OCI-M2 (cell line): ENCODE measurements around the gene KDM2A.

Experiments used
- DNase-seq: peaks from one replicate; lab custom pipeline; 2025; ENCODE audit not compliant: unreplicated experiment; lab: John Stamatoyannopoulos, UW

Gene KDM2A

GRCh38 chr11:67118801-67119584 lies at the start of gene KDM2A:
KDM2A (plus strand) TSS chr11:67119263; CDS start chr11:67121317, 2,054 bp downstream.
- DNase-seq, result no peak

DNA sequence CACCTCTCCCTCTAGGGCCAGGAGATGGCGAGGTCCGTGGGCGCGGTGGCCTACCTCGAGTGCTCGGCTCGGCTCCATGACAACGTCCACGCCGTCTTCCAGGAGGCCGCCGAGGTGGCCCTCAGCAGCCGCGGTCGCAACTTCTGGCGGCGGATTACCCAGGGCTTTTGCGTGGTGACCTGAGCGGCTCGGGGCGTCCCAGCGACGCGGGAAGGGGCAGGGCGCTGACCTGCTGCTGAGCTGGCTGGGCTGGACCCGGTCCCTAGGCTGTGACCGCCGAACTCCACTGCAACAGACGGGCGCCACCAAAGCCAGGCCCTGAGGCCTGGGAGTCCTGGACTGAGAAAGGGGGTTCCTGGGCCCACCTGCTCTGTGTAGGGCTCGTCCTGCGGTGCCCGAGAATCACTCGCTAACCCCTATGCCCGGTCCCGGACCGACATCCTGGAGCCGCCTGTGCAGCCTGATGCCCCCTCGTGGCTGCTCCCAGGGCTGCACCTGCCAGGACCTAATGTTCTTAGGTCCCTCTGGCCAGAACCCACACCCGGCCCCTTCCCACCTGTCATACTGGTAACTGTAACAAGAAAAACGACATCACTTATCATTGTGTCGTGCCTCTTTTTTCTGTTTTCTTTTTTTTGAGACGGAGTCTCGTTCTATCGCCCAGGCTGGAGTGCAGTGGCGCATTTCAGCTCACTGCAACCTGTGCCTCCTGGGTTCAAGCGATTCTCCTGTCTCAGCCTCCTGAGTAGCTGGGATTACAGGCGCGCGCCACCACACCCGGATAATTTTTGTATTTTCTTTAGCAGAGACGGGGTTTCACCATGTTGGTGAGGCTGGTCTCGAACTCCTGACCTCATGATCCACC lies 47.4 kb upstream of the KDM2A start:
- no peak for DNase-seq

GRCh38 chr11:67072295-67072694 lies 46.8 kb upstream of the KDM2A start:
- no peak for DNase-seq

- no peak for DNase-seq
These were observed 45.2 kb upstream of the KDM2A start for GRCh38 chr11:67073908-67074307.

DNA sequence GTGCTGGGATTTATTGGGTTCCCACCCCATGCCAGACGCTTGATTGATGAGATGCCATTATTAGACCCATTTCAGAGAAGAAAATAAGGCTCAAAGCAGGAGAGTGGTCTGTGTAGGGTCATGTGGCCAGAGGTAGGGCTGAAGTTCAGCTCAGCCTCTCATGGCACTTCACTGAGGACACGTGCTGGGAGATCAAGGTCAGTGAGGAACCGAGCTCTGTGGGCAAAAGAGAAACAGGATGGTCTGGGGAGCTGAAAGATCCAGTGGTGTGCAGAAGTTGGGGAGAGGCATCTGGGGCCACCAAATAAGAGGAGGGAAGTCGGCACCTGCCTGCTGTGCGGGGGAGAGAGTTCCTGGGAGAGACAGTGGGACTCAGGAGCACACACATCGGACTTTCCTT lies 42.9 kb upstream of the KDM2A start:
- DNase-seq, result no peak

DNA sequence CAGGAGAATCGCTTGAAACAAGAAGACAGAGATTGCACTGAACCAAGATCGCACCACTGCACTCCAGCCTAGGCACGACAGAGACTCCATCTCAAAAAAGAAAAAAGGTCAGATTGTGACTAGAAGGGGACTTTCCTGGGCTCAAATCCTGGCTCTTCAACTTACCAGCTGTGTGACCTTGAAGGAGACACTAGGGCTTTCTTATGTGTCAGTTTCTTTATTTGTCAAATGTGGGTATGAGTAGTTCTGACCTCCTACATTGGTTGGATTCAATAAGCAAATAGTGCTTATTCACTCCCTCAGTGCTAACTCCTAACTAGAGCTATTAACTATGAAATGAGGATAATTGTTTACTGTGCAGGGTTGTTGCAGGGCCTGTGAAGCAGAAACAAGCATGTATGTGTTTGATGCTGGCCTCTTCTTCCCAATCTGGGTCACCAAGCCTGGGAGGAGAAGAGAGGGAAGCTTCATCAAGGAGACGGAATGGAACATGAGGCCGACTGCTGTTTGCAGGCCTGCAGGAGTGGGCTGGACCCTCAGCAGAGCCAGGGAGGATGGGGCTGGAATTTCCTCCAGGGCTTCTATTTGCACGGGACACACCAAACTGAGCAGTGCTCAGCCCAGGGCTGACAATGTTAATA lies 39.9 kb upstream of the KDM2A start:
- DNase-seq, result no peak

DNA sequence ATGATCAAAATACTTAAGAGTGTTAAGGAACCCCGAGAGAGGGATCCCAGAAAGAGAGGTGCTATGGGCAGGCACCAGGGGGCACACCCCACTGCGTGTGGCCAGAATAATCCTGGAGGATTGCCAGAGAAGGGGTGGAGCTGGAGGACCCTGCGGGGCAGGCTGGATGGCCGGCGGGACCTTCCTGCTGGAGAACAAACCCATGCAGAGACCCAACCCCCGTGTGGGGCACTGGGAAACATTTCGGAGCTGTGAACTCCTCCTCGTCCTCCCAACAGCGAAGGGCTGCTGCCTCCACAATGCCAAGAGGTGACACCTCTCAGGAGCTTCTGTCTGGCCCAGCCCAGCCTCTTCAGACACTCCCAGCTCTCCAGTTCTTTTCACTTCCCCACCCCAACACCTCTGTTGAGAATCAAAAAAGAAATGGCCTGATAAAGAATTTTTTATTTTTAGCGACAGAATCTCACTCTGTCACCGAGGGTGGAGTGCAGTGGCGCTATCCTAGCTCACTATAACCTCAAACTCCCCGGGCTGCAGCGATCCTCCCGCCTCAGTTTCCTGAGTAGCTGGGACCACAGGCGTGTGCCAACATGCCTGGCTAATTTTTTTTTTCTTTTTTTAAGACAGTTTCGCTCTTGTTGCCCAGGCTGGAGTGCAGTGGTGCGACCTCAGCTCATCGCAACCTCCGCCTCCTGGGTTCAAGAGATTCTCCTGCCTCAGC lies 36.8 kb upstream of the KDM2A start:
- DNase-seq, result no peak

- no peak for DNase-seq
These were observed 35.2 kb upstream of the KDM2A start for GRCh38 chr11:67083786-67084366.

GRCh38 chr11:67085617-67086016 lies 33.4 kb upstream of the KDM2A start:
- DNase-seq, result no peak

- no peak for DNase-seq
These were observed 28.3 kb upstream of the KDM2A start for GRCh38 chr11:67090717-67091116.

- no peak for DNase-seq
These were observed 23.9 kb upstream of the KDM2A start for GRCh38 chr11:67095214-67095507.

GRCh38 chr11:67098799-67099429 lies 20.1 kb upstream of the KDM2A start:
- DNase-seq, result no peak

DNA sequence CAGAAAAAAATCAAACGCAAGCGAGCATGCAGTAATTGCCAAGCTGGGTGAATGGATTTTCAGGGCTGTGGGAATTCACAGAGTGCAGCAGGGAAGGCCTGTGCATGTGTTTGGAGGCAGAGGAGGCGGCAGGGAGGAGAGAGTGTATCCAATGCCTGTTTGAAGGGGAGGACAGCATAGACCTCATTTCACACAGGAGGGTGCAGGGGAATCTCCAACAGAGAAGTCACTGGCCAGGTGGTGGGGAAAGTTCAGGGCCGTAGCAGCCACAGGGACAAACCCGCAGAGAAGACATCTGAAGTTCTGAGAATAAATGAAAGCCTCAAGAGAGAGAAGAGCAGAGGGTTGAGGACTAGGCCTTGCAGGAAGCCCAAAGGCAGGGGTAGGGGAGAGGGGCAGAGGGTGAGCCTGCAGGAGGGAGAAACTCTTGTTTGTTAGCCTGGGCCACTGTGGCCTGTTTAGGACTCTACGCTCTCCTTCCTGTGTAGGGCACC lies 19.2 kb upstream of the KDM2A start:
- no peak for DNase-seq

- no peak for DNase-seq
These were observed 16.4 kb upstream of the KDM2A start for GRCh38 chr11:67102664-67103063.

GRCh38 chr11:67105964-67106363 lies 13.1 kb upstream of the KDM2A start:
- no peak for DNase-seq

DNA sequence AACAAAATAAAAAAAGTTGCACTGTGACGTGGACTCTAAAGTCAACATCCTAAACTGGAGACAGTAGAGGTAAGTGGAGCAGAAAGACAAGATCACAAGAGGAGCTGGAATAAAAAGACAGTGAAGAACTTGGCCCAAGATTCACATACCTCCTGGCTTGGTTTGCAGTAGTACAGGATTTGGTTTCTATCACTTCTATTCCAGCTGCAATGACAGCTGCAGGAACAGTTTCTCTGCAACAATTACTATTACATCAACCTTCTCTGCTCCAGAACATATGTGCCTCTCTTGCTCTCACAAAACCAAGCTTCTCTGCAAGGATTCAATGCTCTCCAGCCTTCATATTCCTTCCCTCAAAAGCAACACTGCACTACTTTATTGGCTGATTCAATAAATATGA lies 7.8 kb upstream of the KDM2A start:
- no peak for DNase-seq

- DNase-seq, result no peak
These were observed 5.8 kb upstream of the KDM2A start for GRCh38 chr11:67113231-67113721.

- no peak for DNase-seq
These were observed 4.7 kb upstream of the KDM2A start for GRCh38 chr11:67114275-67114896.

GRCh38 chr11:67116758-67117105 lies 2.3 kb upstream of the KDM2A start:
- no peak for DNase-seq

- DNase-seq, result no peak
These were observed 1.9 kb upstream of the KDM2A start for GRCh38 chr11:67117176-67117575.
